Thoracic aorta (tissue), 2 donors: ENCODE measurements around the gene TC2N. TPM values are rescaled to one million over a fixed set of nuclear protein-coding genes. Genes with fewer than 3 reads are reported as not detected.
"Not testable (repeated sequence)": the region's sequence is repeated elsewhere in the genome, so short reads cannot be mapped to it uniquely, and the experiment has no call there.

Experiments
- ATAC-seq: fragments of 150-250 bp; one replicate; pipeline ENCODE4 v1.8.0; 2017; ENCODE audit warnings: low read depth; ENCODE audit not compliant: insufficient number of reproducible peaks, low FRiP score
- DNase-seq: peaks from one replicate; pipeline ENCODE4 v3.0.0-alpha.2; 2020; ENCODE audit warnings: low spot score
- H3K27ac ChIP-seq, 2 donors: fragments of 200-600 bp; sonication (generic); 1 replicate in 1 of 2; 2 replicates in 1 of 2; pipeline ENCODE4 v1.5.1; 2016; ENCODE audit warnings: mild to moderate bottlenecking in 2 of 2, moderate library complexity in 2 of 2
- H3K27me3 ChIP-seq: fragments of 200-600 bp; sonication (generic); replicated peaks from 2 replicates; pipeline ENCODE4 v1.6.0; 2016; ENCODE audit warnings: mild to moderate bottlenecking; ENCODE audit not compliant: insufficient read depth
- H3K36me3 ChIP-seq: fragments of 200-600 bp; sonication (generic); one replicate; pipeline ENCODE4 v1.5.1; 2016
- H3K4me1 ChIP-seq, 2 donors: fragments of 200-600 bp; sonication (generic); 1 replicate in 1 of 2; 2 replicates in 1 of 2; pipeline versions ENCODE4 v1.5.1 to v1.6.0; 2016; ENCODE audit warnings: low read depth in 2 of 2, mild to moderate bottlenecking in 1 of 2; ENCODE audit not compliant: control insufficient read depth in 1 of 2
- H3K4me3 ChIP-seq: fragments of 200-600 bp; sonication (generic); 2 replicates; pipeline ENCODE4 v1.5.1; 2016; ENCODE audit warnings: mild to moderate bottlenecking
- H3K9me3 ChIP-seq: fragments of 200-600 bp; sonication (generic); 2 replicates; pipeline ENCODE4 v1.5.1; 2016
- total RNA-seq, 2 donors: library from RNA; depleted of rRNA; stranded (reverse); fragments of >200 nt; gene quantifications; one replicate each; pipeline versions ENCODE4 v1.1.0 to v1.2.3, GENCODE V29; 2016
- TF ChIP-seq, protein P1 (sequence below): fragments of 200-600 bp; sonication (generic); IDR thresholded peaks from one replicate; pipeline ENCODE4 v1.5.1; 2019; ENCODE audit warnings: antibody characterized with exemption

The TC2N gene
- total RNA-seq, 2 donors from 2014 or later, result 146 to 172 TPM

DNA sequence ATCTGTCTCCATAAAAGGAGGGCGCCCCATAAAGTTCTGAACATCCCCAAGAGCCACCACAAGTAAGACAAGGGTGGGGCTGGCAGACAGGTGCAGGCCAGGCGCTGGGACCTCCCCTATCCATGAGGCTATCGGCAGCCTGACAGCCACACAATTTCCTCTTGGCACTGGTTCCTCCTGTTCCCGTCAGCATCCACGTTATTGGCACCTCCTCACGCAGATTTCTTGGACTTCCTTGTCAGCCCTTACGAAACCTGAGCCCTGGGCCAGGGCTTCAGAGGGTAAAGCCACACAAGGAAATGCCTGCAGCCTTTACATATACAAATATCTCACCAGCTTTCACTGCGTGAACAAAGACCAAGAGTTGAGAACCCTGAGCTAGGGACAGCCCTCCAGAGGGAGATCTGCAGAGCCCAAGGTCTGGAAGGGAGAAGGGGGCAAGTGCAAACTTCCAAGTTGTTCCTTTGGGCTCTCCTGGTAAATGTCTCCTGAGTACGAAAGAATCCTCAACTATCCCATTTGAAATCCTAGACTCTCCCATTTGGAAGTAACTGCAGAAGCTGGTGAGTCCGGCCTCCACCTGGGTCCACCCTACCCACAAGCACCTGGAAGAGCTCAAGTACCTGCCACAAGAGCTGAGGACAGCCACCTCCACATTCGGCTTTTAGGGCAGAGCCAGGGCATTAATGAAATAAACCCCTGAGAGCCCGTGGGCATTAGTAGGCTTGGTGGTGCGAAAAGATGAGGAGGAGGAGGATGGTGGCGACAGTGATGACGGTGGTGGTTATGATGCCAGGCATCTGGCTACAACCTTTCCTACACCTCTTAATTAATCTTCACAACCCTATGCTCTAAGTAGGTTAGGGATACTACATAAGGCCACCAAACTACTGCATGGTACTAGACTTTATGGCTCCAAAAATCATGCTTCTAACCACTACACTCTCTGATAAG is 5.5 kb upstream of the TC2N start:
- peak; percentile 68 for ATAC-seq
- H3K27ac ChIP-seq, result peak overlapping the region; percentile 77 to 86
- DNase-seq, result peak; percentile 54
- peaks cover 63% of the 10 kb centered on the region for H3K36me3 ChIP-seq
- TF ChIP-seq, protein P1, sequence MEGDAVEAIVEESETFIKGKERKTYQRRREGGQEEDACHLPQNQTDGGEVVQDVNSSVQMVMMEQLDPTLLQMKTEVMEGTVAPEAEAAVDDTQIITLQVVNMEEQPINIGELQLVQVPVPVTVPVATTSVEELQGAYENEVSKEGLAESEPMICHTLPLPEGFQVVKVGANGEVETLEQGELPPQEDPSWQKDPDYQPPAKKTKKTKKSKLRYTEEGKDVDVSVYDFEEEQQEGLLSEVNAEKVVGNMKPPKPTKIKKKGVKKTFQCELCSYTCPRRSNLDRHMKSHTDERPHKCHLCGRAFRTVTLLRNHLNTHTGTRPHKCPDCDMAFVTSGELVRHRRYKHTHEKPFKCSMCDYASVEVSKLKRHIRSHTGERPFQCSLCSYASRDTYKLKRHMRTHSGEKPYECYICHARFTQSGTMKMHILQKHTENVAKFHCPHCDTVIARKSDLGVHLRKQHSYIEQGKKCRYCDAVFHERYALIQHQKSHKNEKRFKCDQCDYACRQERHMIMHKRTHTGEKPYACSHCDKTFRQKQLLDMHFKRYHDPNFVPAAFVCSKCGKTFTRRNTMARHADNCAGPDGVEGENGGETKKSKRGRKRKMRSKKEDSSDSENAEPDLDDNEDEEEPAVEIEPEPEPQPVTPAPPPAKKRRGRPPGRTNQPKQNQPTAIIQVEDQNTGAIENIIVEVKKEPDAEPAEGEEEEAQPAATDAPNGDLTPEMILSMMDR, result no peak
- no peaks in the 10 kb centered on the region for H3K9me3 ChIP-seq
- H3K27me3 ChIP-seq, result no peaks in the 10 kb centered on the region
- peaks cover 21 to 45% of the 10 kb centered on the region in 2 donors for H3K4me1 ChIP-seq
- H3K4me3 ChIP-seq, result peak overlapping the region; percentile 38

DNA sequence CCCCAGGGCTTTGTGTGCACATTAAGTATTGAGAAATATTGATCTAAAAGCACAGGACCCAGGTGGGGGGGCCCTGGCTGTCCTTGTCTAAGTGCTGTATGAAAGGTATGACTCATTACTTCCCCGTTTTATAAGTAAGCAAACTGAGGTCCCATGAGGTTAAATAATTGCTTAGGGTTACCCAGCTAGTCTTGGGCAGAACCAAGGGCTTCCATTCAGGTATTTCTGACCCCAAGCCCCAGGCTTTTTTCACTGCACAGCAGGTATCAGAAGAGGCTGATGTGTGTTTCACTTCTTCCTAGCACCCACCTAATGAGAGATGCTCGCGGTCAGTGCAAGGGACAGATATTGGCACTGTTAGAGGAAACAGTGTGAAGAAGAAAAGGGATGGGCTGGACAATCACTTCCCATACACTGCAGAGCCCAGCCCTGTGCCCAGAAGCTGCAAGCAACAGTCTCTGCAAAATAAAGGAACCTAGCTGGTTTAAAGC is 4.7 kb upstream of the TC2N start:
- Histone ChIP-seq H3K36me3 (peaks cover 63% of the 10 kb centered on the region), H3K27ac (peak overlapping the region; percentile 77 to 86), H3K4me3 (peak overlapping the region; percentile 38), H3K4me1 (peaks cover 21 to 41% of the 10 kb centered on the region in 2 donors), H3K9me3 (no peaks in the 10 kb centered on the region), H3K27me3 (no peaks in the 10 kb centered on the region)
- ATAC-seq (peak; percentile 47), DNase-seq (no peak)
- TF ChIP-seq, protein P1, result no peak

DNA sequence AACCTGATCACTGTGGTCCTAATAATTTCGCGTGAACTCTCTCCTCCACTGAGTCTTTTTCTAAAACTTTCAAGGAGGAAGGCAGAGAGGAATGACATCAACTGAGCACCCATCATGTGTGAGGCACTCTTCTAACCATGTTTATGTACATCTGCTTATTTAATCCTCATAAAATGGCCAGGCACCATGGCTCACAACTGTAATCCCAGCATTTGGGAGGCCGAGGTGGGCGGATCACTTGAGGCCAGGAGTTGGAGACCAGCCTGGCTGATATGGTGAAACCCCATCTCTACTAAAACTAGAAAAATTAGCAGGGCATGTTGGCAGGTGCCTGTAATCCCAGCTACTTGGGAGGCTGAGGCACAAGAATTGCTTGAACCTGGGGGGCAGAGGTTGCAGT is 4.1 kb upstream of the TC2N start:
- DNase-seq, H3K4me3 ChIP-seq, ATAC-seq, H3K9me3 ChIP-seq, H3K27me3 ChIP-seq: not testable (repeated sequence)
- Histone ChIP-seq H3K36me3 (peaks cover 57% of the 10 kb centered on the region), H3K4me1 (peaks cover 21 to 48% of the 10 kb centered on the region in 2 donors), H3K27ac (peak overlapping the region; percentile 77 to 86)

DNA sequence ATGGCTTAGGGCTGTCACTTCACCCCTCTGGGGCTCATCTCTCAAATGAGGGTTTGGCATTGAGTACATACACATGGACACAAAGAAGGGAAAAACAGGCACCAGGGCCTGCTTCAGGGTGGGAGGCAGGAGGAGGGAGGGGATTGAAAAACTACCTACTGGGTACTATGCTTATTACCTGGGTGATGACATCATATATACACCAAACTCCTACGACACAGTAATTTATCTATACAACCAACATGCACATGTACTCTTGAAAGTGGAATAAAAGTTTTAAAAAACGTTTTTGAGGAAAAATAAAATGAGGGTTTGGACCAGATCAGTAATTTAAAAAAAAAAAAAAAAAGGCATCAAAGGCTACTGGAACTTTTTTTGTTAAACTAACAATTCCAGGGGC is 3.6 kb upstream of the TC2N start:
- no peaks in the 10 kb centered on the region for H3K9me3 ChIP-seq
- H3K4me3 ChIP-seq, result no peak overlapping the region
- TF ChIP-seq, protein P1, result no peak
- H3K27me3 ChIP-seq, result no peaks in the 10 kb centered on the region
- no peak for DNase-seq
- H3K36me3 ChIP-seq, result peaks cover 52% of the 10 kb centered on the region
- H3K4me1 ChIP-seq, result peaks cover 21 to 53% of the 10 kb centered on the region in 2 donors
- H3K27ac ChIP-seq, result peak overlapping the region; percentile 50 to 77
- ATAC-seq, result no peak

DNA sequence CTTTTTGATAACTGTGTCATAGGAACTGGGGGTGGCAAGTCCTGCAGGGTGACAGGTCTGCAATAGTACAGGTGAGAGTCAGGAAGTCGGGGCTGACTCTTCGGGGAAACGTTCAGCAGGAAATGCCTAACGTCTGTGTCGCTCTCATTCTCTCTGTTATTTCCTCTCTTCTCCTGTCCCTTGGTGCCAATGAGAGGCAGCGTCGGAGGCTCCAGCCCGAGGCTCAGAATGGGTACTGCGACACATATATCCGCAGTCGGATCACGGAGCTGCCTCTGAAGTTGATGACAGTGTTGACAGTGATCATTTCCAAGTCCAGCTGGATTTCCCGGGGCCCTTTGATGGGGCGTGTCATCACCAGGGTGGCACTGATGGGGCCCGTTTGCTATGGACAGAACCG is 2.7 kb upstream of the TC2N start:
- no peak overlapping the region for H3K4me3 ChIP-seq
- H3K36me3 ChIP-seq, result peaks cover 43% of the 10 kb centered on the region
- DNase-seq (no peak), ATAC-seq (no peak)
- TF ChIP-seq, protein P1, result no peak
- no peaks in the 10 kb centered on the region for H3K9me3 ChIP-seq
- no peaks in the 10 kb centered on the region for H3K27me3 ChIP-seq
- H3K27ac ChIP-seq, result peak overlapping the region; percentile 50 to 77
- peaks cover 21 to 52% of the 10 kb centered on the region in 2 donors for H3K4me1 ChIP-seq
